GM18868 (cell line): Measurements from ENCODE around the gene C1QL1.

ENCODE experiments used
- ATAC-seq: cut with Tn5 transposase; IDR thresholded peaks from one replicate; pipeline ENCODE4 v1.9.1; 2021; ENCODE audit warnings: mild to moderate bottlenecking, moderate library complexity; ENCODE audit not compliant: unreplicated experiment

Gene C1QL1

DNA sequence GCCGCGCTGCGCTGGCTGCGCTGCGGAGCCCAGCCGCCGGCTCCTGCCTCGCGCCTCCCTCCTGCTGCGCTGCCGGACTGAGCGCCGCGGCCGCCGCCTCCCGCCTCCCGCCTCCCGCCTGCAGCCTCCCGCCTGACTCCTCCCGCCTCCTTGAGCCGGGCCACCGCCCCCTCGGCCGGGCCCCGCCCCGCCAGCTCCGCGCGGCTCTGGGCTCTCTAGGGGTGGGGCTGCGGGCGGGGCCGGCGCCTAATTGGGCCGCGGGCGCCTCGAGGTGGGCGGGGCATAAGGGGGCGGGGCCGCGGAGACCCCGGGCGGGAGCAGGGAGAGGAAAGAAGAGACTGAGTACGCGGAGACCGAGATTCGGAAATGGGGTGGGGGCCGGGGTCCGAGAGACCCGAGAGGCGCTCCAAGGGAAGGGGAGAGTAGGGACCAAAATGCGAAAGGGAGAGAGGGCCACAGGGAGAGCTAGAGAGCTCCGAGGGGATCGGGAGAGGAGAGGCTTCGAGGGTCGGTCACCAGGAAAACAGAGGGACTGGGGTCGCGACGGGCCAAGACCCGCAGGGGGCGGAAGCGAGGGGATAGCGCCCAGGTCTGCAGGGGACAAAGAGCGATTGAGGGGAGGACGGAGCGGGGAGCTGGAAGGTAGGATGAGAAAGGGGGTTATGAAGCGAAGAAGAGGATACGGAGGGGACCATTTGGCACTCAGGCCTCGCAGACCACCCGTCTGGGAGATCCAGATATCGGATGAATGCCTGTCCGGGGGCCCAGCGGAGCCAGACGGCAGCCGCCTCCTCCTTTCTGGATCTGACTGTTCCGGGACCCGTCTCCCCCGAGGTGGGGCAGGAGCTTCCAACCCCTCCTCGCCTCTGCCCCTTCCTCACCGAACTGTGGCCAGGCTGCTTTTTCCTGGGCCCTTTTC is at the start of gene C1QL1:
C1QL1 (minus strand) TSS at position 79 of the 919 bp plus-strand sequence. CDS start 255 bp downstream, outside the sequence.
- ATAC-seq: peak; percentile 89

DNA sequence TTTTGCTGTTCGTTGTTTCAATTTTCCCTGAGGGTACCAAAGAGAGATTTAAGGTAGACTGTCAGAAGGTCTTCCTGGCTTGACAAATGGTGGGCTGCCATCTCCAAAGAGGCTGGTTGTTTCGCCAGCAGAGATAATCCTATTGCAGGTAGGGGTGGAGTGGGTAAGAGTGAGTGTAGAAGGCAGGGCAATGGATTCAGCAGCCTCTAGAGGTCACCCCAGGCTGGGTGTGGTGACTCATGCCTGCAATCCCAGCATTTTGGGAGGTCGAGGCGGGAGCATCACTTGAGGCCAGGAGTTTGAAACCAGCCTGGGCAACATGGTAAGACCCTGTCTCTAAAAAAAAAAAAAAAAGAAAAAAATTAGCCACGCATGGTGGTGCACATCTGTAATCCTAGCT is 48.7 kb upstream of the C1QL1 start:
- no peak for ATAC-seq

DNA sequence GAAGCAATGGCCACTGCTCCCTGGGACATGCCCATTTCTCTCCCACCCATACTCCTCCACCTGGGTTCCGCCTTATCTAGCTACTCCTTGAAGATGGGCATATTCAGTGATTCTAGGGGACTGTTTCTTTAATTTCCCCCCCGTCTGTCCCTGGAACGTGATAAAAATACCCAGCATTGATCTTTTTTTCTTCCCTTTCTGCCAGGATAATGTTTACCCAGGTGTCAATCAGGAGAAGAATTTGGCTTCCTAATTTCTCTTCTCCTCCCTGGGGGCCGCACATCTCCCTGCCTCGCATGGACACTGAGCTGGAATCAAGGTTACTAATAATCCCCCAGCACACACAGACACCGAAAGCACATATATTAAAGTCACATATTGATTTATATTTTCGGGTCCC is 48.1 kb upstream of the C1QL1 start:
- no peak for ATAC-seq

DNA sequence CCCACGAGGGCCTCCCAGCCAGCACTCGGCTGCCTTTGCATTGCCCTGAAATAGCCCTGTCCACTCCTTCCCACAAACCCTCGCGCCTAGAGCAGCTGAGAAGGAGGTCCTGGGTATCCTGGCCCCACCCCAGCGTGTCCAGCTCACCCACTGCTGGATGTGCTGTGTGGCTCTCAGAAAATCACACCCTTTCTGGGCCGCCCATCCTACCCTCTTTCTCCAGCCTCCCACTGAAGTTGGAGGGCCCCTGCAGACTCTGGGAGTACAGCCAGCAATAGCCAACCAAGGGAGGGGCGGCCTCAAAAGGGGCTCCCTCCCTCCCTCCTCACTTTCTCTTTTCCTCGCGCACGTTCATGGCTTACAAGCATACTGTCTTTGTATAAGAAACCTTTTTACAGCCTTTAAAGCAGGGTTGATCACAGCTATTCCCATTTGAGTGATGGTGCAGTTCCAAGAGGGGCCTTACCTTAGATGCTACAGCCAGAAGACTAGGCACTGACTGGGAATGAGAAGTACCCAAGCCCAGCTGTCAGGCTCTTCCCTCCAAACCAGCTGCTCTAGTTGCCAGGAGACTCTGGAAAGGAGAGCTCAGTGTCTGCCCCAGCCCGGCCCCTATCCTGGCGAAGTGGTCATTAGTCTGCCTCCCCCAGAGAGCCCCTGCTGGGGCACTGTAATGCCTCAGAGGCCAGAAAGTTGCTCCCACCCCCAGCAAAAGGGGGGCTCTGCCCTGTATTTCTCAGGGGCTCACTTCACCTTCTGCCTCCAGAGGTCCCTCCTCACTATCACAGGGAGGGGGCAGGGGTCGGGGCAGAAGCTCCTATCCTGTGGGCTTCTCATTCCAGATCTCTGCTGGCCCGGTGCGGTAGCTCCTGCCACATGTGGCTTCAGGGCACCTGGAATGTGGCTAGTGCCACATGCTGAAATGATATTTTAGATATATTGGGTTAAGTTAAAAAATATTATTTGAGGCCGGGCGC is 45.2 kb upstream of the C1QL1 start:
- no peak for ATAC-seq

DNA sequence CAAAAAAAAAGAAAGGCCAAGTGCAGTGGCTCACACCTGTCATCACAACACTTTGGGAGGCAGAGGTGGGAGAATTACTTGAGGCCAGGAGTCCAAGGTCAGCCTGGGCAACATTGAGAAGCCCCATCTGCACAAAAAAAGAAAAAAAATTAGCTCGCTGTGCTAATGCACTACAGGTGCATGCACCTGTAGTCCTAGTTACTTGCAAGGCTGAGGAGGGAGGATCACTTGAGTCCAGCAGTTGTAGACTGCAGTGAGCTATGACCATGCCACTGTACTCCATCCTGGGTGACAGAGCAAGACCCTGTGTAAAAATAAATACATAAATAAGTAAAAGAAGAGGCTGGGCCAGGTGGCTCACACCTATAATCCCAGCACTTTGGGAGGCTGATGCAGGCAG is 43.7 kb upstream of the C1QL1 start:
- no peak for ATAC-seq

DNA sequence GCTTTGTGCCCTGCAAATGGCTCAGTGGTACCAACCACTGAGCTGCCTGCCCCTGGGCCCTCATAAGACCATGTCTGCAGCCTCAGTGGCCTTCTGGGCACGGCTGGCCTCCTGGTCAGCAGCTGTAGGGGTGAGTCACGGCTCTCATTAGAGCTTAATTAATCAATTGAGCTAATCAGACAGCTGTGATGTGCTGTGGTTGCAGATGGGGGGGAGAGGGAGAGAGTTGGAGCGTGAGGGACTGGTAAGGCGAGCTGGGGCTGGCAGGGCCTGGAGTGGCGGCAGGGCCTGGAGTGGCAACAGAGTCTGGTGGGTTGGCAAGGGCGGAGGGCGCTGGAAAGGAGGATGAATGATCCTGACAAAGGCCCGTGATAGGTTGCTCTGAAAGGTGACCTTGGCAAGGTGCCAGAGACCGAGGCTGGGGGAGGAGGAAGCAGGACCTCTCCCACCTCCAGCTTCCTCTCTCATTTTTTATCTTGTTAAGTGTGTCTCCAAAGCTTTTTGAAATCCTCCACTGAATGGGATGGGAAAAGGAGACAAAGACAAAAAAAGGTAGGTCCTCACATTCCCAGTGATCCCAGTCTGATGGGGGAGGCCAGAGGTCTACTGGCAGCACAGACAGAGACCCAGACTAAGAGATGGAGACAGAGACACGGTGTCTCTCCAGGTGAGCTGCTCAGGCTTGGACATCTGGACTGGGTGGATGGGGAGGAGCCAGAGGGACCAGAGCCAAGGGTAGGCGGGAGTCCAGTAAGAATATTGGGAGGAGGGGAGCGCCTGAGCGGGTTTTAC is 41.8 kb upstream of the C1QL1 start:
- no peak for ATAC-seq

DNA sequence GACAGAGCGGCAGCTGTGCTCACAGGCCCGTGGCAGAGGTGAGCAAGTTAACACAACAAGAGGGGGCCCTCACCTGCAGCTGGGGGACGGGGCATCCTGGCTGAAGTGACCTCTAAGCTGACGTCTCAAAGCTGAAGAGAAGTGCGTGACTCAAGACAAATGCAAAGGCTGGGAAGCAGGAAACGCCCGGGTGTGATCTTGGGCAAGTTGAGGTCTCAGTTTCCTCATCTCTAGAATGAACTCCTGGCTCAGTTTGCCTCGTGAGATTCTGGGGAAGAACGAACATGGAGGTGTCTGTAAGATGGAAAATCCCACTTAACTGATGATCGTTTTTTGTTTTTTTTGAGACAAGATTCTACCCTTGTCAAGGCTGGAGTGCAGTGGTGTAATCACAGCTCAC is 40.1 kb upstream of the C1QL1 start:
- ATAC-seq: no peak

DNA sequence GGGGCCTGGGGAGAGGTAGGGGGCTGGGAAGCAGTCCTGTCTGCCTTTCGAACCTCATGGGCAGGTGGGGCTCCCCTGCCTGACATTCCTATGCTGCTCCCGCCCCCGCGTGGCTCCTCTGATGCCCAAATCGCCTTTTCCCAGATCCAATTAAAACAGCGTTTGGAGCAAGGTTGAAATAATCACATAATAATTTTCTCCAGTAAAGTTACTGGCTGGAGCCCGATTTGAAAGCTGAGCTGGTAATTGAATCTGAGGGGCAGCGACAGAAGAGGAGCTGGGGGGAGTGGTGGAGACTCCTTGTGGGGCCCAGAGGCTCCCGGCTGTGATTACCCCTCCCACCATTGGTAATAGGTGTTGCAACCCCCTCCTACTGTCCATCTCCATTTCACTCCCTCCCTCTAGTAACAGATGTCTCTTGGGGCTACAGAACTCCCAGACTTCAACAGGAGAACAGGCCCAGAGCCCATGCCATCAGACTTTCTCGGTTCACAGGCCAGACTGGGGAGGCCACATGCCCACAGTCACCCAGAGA is 38.9 kb upstream of the C1QL1 start:
- ATAC-seq: no peak

DNA sequence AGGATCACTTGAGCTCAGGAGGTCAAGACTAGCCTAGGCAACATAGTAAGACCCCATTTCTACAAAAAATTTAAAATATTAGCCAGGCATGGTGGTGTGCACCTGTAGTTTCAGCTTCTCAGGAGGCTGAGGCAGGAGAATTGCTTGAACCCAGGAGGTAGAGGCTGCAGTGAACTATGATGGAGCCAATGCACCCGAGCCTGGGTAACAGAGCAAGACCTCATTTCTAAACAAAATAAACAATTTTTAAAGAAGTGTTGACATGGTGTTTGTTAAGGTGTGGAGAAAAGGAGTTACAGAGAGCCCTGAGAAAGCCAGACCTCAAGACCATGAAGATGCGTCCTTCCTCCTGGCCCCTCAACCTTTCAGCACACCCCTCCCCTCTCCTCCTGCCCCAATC is 37.6 kb upstream of the C1QL1 start:
- ATAC-seq: no peak

DNA sequence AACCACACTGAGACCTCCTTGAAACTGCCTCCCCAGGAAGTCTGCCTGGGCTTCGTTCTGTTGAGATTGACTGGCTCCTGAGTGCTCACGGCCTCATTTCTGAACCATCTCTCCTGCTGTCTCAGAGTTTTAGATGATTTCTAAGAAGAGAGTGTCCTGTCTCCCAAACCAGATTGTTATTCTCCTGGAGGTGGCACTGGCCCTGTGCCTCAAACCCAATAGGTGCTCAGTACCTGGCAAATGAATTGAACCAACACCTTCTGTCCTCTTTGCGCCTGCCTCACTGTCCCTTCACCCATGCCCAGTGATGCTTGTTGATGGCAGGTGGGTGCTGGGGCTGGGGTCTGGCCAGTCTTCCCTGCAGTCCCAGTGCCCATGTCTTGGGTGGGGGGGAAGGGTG is 36.3 kb upstream of the C1QL1 start:
- ATAC-seq: no peak

DNA sequence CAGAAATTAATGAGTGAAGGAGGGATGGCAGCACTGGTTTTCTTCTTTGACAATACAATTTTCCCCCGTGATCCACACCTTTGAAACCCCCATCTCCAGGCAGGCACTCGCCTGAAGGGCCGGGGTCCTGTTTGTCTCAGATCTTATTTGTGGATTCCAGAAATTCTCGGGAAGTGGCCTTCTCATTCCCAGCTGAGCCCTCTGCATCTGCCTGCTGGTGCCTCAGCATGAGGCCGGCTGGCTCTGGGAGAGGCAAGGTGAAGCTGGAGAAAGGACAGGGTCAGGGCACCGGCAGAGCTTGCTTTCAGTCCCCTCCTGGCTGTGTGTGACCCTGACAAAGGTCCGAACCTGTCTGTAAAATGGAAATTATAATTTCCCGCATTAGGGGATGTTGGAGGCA is 35.8 kb upstream of the C1QL1 start:
- ATAC-seq: no peak

DNA sequence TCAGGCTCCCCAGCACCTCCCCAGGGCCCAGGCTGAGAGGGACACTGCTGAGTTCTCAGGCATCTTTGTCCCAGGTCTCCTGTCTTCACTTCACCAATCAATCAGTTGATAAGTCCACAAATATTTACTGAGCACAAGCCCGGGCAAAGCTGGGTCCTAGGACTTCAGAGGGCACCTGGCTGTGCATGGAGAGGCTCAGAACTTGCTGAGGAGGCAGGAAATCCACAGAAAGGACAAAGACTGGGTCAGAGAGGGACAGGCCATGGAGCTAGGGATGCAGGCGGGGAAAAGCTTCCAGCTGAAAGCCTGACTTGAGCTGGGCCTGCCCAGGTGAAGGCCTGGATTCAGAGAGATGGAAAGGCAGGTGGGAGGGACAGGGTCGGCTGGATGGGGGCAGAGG is 33.2 kb upstream of the C1QL1 start:
- ATAC-seq: no peak

DNA sequence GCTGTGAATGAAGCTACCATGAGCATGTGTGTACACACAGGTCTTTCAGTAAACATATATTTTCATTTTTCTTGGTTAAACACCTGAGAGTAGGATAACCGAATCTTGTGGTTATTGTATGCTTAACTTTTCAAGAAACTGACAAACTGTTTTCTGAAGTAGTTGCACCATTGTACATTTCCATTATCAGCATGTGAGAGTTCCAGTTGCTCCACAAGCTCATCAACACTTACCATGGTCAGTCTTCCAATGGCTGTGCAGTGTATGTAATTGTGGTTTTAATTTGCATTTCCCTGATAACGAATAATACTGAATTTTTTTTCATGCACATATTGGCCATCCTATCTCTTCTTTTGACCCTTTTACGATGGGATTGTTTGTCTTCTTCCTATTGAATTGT is 31.3 kb upstream of the C1QL1 start:
- no peak for ATAC-seq

DNA sequence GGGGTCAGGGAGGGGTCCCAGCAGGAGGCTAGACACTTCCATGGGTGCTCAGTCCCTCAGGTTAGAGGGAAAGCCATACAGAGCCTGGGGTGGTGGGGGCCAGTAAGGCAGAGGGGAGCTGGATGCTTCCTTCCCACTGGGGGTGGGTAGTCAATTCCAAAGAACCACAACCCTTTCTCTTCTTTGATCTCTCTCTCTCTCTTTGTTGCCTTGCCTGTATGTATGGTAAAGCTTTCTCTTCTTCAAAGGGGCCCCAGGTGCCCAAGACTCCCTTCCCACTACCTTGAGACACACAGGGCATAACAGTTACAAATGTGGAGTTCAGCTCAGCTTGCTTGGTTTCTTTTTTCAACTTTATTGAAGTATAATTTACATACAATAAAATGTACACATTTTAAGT is 30.5 kb upstream of the C1QL1 start:
- no peak for ATAC-seq

DNA sequence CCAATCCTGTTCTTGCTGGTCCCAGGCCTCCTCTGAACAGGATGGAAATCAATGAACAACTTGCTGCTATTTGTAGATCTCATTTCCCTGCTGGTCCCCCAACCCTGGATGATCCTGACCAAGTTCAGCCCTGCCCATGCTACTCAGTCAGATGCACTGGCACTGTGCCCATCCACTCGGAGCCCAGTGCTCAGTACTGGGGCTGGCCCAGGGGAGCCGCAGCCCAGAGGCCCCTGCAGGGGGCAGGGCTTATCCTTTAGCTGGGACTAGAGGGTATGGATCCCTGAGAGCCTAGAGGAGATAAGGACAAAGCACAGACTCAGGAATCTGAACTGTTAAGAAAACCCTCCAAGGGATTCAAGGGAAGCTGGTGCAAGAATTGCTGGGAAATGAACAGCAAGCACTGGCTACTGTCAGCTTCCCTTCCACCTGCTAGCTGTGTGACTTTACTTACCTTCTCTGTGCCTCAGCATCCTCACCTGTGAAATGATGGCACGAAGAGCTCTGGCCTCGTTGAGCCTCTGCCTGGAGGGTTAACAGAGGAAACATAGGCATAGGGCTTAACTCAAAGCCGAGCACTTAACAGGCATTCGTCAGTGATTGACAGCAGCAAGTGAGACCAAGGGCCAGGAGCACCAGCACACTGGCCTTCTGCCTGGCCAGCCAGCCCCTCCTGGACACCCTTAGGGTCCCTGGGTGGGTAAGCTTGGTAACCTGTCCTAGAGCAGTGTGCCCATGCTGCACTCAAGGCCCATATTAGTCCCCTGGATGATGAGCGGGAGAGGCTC is 29.8 kb upstream of the C1QL1 start:
- no peak for ATAC-seq

DNA sequence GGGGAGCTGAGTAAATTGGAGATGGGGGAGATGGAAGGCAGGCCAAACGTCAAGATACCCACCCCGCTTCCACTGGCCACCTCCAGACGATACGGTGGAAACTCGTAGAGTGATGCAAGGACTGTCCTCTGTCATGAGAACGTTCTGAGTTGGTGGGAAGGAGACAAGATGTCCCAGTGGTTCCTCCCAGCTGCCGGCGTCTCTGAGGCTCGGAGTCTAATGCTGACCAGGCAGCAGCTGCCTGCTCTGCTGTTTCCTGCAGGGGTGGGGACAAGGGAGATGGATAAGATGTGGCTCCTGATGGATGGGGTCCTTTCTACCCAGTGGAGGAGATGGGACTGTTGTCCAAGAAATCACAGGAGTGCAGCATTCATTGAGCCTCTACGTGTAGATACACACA is 28.2 kb upstream of the C1QL1 start:
- ATAC-seq: no peak

DNA sequence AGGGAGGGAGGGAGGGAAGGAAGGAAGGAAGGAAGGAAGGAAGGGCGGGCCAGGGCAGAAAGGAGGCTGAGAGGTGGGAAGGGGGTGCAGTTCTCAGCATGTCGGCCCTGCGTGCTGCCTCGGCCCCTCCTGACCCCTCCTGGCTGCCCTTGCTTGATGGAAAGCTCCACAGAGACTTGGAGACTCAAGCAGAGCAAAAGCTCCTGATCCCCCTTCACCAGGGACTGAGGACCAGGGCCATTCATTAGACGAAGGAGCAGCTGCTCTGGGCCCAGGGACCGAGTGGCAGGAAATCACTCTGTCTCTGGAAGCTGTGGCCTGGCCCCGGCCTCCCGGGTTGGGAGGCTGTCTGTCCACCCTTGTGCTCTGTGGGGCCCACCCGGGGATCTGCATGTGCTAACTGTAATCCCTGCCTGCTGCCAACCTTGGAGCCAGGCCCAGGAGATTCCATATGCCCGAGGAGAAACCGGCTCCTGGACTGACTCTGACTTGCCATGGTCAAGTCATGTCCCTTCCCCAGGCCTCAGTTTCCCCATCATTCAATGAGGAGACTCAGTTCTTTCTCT is 27.4 kb upstream of the C1QL1 start:
- ATAC-seq: no peak

DNA sequence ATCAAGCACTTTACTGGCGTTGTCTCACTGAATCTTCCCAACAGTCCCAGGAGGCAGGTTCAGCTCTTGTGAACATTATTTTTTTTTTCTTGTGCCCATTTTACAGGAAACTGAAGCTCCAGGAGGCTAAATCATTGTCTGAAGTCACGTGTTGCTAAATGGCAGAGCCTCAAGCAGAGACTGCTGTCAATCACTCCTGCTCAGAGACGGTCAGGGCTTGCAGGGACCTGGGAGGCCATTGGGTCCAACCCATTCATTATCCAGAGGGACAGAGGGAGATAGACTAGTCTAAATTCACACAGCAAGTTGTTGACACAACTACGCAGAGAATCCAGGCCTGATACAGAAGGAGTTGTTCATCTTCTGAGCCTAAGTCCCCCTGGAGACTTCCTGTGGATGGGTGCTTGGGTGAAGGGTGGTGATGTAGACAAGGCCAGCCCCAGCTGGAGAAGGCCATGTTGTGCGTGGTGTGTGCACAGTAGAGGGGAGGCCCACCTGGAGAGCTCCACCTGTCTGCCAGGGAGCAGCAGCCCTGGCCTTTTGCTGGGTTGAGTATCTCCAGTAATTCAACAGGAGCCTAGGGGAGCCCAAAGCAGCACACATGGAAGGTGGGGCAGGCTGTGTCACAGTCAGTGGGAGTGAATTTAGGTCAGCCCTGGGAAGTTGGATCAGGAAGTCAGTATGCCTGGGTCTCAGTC is 24.3 kb upstream of the C1QL1 start:
- ATAC-seq: no peak

DNA sequence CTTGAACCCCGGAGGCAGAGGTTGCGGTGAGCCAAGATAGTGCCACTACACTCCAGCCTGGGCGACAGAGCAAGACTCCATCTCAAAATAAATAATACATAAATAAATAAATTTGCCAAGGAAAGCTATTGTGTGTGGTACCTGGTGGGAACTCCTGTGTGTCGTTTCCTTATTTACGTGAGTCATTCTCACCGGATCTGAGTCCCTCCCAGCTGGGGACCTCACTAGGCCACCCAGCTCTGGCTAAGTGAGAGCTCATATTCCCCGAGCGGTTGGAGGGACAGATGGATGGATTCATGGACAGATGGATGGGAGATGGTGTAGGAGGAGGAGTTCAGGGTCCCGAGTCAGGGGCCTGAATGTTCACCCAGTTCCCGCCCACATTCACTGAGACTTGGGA is 22.9 kb upstream of the C1QL1 start:
- no peak for ATAC-seq
